Left forelimb (tissue), 1 donor: ENCODE results near the gene PPFIBP2.

Experiments used
- DNase-seq: peaks from one replicate; pipeline ENCODE4 v3.0.0-alpha.2; 2018; ENCODE audit warnings: low spot score

Gene PPFIBP2

DNA sequence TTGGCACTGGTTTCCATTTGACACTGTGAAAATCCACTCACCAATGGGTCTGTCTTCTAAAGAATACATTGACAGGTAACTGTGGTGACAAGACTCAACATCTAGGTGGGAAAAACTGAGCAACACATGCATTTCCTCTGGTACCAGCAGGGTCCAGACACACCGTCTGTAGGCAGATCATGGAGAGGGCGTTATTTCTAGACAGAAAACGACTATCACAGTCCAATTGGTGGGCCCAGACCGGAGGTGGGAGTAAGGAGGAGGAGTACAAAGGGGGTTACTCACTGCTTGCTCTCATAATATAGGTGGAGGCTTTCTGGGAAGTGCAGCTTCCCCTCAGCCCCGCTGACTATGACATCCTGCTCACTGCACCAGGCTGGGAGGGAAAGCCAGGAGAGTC lies 182.6 kb downstream of the PPFIBP2 start:
- DNase-seq: no peak
